ENCODE measurements around the gene CTU1.

CTU1 gene

GRCh38 chr19:51071095-51071405 is 37.2 kb downstream of the CTU1 start:
- no peak for TF ChIP-seq CTCF (IDR thresholded peaks at IDR 0.05; ENCODE audit: extremely low read depth, missing control alignments)
- no peak for DNase-seq (ENCODE audit: low spot score)

GRCh38 chr19:51070334-51071094 is 37.7 kb downstream of the CTU1 start:
- DNase-seq (ENCODE audit: low spot score): no peak
- no peak for TF ChIP-seq CTCF (IDR thresholded peaks at IDR 0.05; ENCODE audit: extremely low read depth, missing control alignments)

- no peak for DNase-seq (ENCODE audit: low spot score)
- no peak for TF ChIP-seq CTCF (IDR thresholded peaks at IDR 0.05; ENCODE audit: extremely low read depth, missing control alignments)
Measured at GRCh38 chr19:51066393-51067186, 41.6 kb downstream of the CTU1 start.

GRCh38 chr19:51065221-51065960 is 42.8 kb downstream of the CTU1 start:
- TF ChIP-seq CTCF (IDR thresholded peaks at IDR 0.05; ENCODE audit: extremely low read depth, missing control alignments): no peak

GRCh38 chr19:51064534-51065220 is 43.5 kb downstream of the CTU1 start, which contains the start of gene KLK13:
TSS of gene KLK13 (minus strand) at chr19:51065092. CDS start at chr19:51065067, 25 bp downstream.
- no peak for DNase-seq (ENCODE audit: low spot score)
- no peak for TF ChIP-seq CTCF (IDR thresholded peaks at IDR 0.05; ENCODE audit: extremely low read depth, missing control alignments)

More at GRCh38 chr19:51065221-51065960, 42.8 kb downstream of the CTU1 start:
- no peak for DNase-seq (ENCODE audit: low spot score)

- no peak for DNase-seq (ENCODE audit: low spot score)
- no peak for TF ChIP-seq CTCF (IDR thresholded peaks at IDR 0.05; ENCODE audit: extremely low read depth, missing control alignments)
Measured at GRCh38 chr19:51063664-51064063, 44.5 kb downstream of the CTU1 start.
